MV-4-11 (cell line): ENCODE measurements around the gene ZYG11A.

Source experiments
- DNase-seq: peaks from one replicate; lab custom pipeline; 2025; lab: John Stamatoyannopoulos, UW

ZYG11A gene

GRCh38 chr1:52918201-52918600, 75.6 kb downstream of the ZYG11A start:
- no peak for DNase-seq

- no peak for DNase-seq
These were observed 76.6 kb downstream of the ZYG11A start for GRCh38 chr1:52919051-52919722.

- no peak for DNase-seq
These were observed 77.3 kb downstream of the ZYG11A start for GRCh38 chr1:52919723-52920483.

- DNase-seq: no peak
These were observed 78.3 kb downstream of the ZYG11A start for GRCh38 chr1:52920791-52921291.

GRCh38 chr1:52925571-52926005, 83.0 kb downstream of the ZYG11A start:
- DNase-seq: no peak

- no peak for DNase-seq
These were observed 84.3 kb downstream of the ZYG11A start for GRCh38 chr1:52926864-52927211.

GRCh38 chr1:52927212-52928014, 84.9 kb downstream of the ZYG11A start, which contains the start of gene SCP2:
SCP2 (plus strand) TSS chr1:52927276; CDS start chr1:52927397, 121 bp downstream.
- no peak for DNase-seq

- no peak for DNase-seq
These were observed 85.5 kb downstream of the ZYG11A start for GRCh38 chr1:52928015-52928404.

GRCh38 chr1:52929019-52929418, 86.5 kb downstream of the ZYG11A start:
- no peak for DNase-seq

GRCh38 chr1:52937433-52938182, 95.0 kb downstream of the ZYG11A start:
- no peak for DNase-seq

GRCh38 chr1:52938183-52938451, 95.6 kb downstream of the ZYG11A start:
- no peak for DNase-seq

GRCh38 chr1:52943876-52944416, 101.4 kb downstream of the ZYG11A start:
- no peak for DNase-seq

- no peak for DNase-seq
These were observed 102.0 kb downstream of the ZYG11A start for GRCh38 chr1:52944566-52944965.
